Measurements from ENCODE around the gene LY6G6F. TPM values are rescaled to one million over a fixed set of nuclear protein-coding genes. Genes with fewer than 3 reads are reported as not detected.

Gene LY6G6F
- total and polyA plus RNA-seq, 2 of the 13 experiments (the other 11 are each of a cell fraction or from before 2014, with no cell fraction given), result not detected

GRCh38 chr6:31664790-31665500 lies 41.7 kb upstream of the LY6G6F start, which contains the start of gene GPANK1 (continued):
- TF ChIP-seq MEF2D (CRISPR knock-in tag; IDR thresholded peaks at IDR 0.05) (peak; percentile 49; the same call in 1 of the 2 replicates), CCDC6 (CRISPR knock-in tag; IDR thresholded peaks at IDR 0.05) (peak; percentile 60; the same call in 1 of the 2 replicates), NFAT5 (CRISPR knock-in tag; IDR thresholded peaks at IDR 0.05) (peak; percentile 80; the same call in 1 of the 2 replicates), KDM5A (IDR thresholded peaks at IDR 0.05; ENCODE audit: borderline replicate concordance, low read length) (peak; percentile 79), GTF2F1 (IDR thresholded peaks at IDR 0.05; ENCODE audit: low read length) (no peak; the same call in 1 of the 2 replicates), MIXL1 (CRISPR knock-in tag; IDR thresholded peaks at IDR 0.05) (peak; percentile 75; the same call in 1 of the 2 replicates), RXRA (CRISPR knock-in tag; IDR thresholded peaks at IDR 0.05) (no peak), ZSCAN31 (CRISPR knock-in tag; IDR thresholded peaks at IDR 0.05; ENCODE audit: low read depth) (no peak), ZBTB14 (CRISPR knock-in tag; IDR thresholded peaks at IDR 0.05) (peak; percentile 58), SRSF4 (IDR thresholded peaks at IDR 0.05; ENCODE audit: low read depth, low read length, poor library complexity, severe bottlenecking) (no peak), ATF7-NPFF (CRISPR knock-in tag; IDR thresholded peaks at IDR 0.05; ENCODE audit: low read depth) (peak; percentile 84; the same call in 1 of the 2 replicates), CENPT (CRISPR knock-in tag; IDR thresholded peaks at IDR 0.05; ENCODE audit: low read depth) (0 out of 2 replicates have a peak, but pooled peaks have one; percentile 26), ARNT2 (CRISPR knock-in tag; IDR thresholded peaks at IDR 0.05; ENCODE audit: low read depth) (peak; percentile 36; the same call in 1 of the 2 replicates), ATF1 (CRISPR knock-in tag; IDR thresholded peaks at IDR 0.05) (peak; percentile 73; the same call in 1 of the 2 replicates), CCAR2 (optimal IDR thresholded peaks at IDR 0.05; ENCODE audit: low read depth, low read length) (peak; percentile 34), POGK (CRISPR knock-in tag; conservative IDR thresholded peaks at IDR 0.05) (0 out of 2 replicates have a peak, but pooled peaks have one; percentile 43), HCFC1 (IDR thresholded peaks at IDR 0.05; ENCODE audit: low read depth, low read length) (peak; percentile 46; the same call in 1 of the 2 replicates), ZNF547 (CRISPR knock-in tag; IDR thresholded peaks at IDR 0.05) (peak; percentile 88), ZNF777 (CRISPR knock-in tag; IDR thresholded peaks at IDR 0.05) (peak; percentile 25; the same call in 1 of the 2 replicates), ZNF703 (CRISPR knock-in tag; IDR thresholded peaks at IDR 0.05; ENCODE audit: borderline replicate concordance) (no peak), SOX13 (IDR thresholded peaks at IDR 0.05) (no peak), SOX13 (CRISPR knock-in tag; conservative IDR thresholded peaks at IDR 0.05 in 1 of 2, IDR thresholded peaks at IDR 0.05 in 1 of 2) (peak in 1 of 2 experiments; percentile 14; a peak in 2 of 4 replicates)
